Body of pancreas (tissue), 4 donors: ENCODE measurements around the gene CAMK1D. TPM values are rescaled to one million over a fixed set of nuclear protein-coding genes. Genes with fewer than 3 reads are reported as not detected.

Source experiments
- ATAC-seq: fragments of 150-250 bp; one replicate; pipeline ENCODE4 v1.9.1; 2016
- DNase-seq, 4 donors: peaks; one replicate each; pipeline ENCODE4 v3.0.0-alpha.2; 2019
- H3K27ac ChIP-seq, 4 donors: fragments of 200-600 bp; sonication (generic); 1 replicate in 3 of 4; 2 replicates in 1 of 4; pipeline versions ENCODE4 v1.5.1 to v1.6.1; 2016 to 2019; ENCODE audit warnings: mild to moderate bottlenecking in 1 of 4, mixed read lengths in 1 of 4, moderate library complexity in 1 of 4
- H3K27me3 ChIP-seq, 2 donors: fragments of 200-600 bp; sonication (generic); one replicate each; pipeline ENCODE4 v1.6.0; 2016; ENCODE audit warnings: mild to moderate bottlenecking in 1 of 2
- H3K36me3 ChIP-seq, 2 donors: fragments of 200-600 bp; sonication (generic); replicated peaks in 1 of 2; 2 replicates each; pipeline ENCODE4 v1.5.1; 2016; ENCODE audit warnings: low read depth in 2 of 2; ENCODE audit not compliant: insufficient read depth in 1 of 2
- H3K4me1 ChIP-seq: fragments of 200-600 bp; sonication (generic); one replicate; pipeline ENCODE4 v1.6.0; 2016
- H3K4me3 ChIP-seq, 2 donors: fragments of 200-600 bp; sonication (generic); 1 replicate in 1 of 2; 2 replicates in 1 of 2; pipeline ENCODE4 v1.5.1; 2016 to 2019
- H3K9me3 ChIP-seq, 3 donors: fragments of 200-600 bp; sonication (generic); 1 replicate in 2 of 3; 2 replicates in 1 of 3; pipeline ENCODE4 v1.5.1; 2016
- POLR2A ChIP-seq, 3 donors: fragments of 450-650 bp; IDR thresholded peaks; one replicate each; pipeline ENCODE4 v1.6.1; 2016; ENCODE audit warnings: antibody characterized with exemption in 3 of 3, mild to moderate bottlenecking in 2 of 3
- WGBS, 2 donors: methylation state at CpG; one replicate each; pipeline ENCODE4 v1.1.5; 2017; 5-methylcytosine and 5-hydroxymethylcytosine counted together
- intact Hi-C: fragments of 100-400 bp; cut with DNase I; formaldehyde crosslinking; loops from one replicate; pipeline ENCODE4 v1.15.1; 2023
- microRNA counts, 2 donors: library from miRNA; unstranded; fragments of <30 nt; microRNA quantifications; one replicate each; lab custom pipeline; 2017
- microRNA-seq, 2 donors: library from miRNA; unstranded; fragments of <30 nt; microRNA quantifications; one replicate each; pipeline ENCODE4, GENCODE V29; 2016; ENCODE audit warnings: borderline number of aligned reads in 2 of 2, borderline replicate concordance in 2 of 2
- small RNA-seq: library from RNA; depleted of rRNA; stranded (forward); fragments of <200 nt; gene quantifications from one replicate; pipeline ENCODE3, GENCODE V24; 2016
- total RNA-seq, 2 donors: library from RNA; depleted of rRNA; stranded (reverse); fragments of >200 nt; gene quantifications; one replicate each; pipeline ENCODE4 v1.1.0, GENCODE V29; 2016
- TF ChIP-seq, protein P1 (sequence below), 7 experiments: fragments of 450-650 bp in 4 of 7; fragments of 200-600 bp in 3 of 7; sonication (generic) in 3 of 7; IDR thresholded peaks; one replicate each; pipeline ENCODE4 v1.5.1; 2016 to 2019; ENCODE audit warnings: antibody characterized with exemption in 7 of 7

The CAMK1D gene
- total RNA-seq, 2 donors from 2014 or later, result 12.5 to 14.2 TPM

GRCh38 chr10:12876266-12876665 lies 526.9 kb downstream of the CAMK1D start:
- DNase-seq (no peak), ATAC-seq (no peak)
- Histone ChIP-seq H3K4me3 (no peak overlapping the region), H3K9me3 (no peaks in the 10 kb centered on the region), H3K36me3 (no peaks in the 10 kb centered on the region), H3K27me3 (no peaks in the 10 kb centered on the region), H3K27ac (no peak overlapping the region), H3K4me1 (peaks cover 7% of the 10 kb centered on the region)
- 90 to 96% methylated on average over 5 of the region's 5 CpGs for WGBS, 2 donors
- TF ChIP-seq POLR2A (IDR thresholded peaks at IDR 0.05), result no peak
- TF ChIP-seq, protein P1, sequence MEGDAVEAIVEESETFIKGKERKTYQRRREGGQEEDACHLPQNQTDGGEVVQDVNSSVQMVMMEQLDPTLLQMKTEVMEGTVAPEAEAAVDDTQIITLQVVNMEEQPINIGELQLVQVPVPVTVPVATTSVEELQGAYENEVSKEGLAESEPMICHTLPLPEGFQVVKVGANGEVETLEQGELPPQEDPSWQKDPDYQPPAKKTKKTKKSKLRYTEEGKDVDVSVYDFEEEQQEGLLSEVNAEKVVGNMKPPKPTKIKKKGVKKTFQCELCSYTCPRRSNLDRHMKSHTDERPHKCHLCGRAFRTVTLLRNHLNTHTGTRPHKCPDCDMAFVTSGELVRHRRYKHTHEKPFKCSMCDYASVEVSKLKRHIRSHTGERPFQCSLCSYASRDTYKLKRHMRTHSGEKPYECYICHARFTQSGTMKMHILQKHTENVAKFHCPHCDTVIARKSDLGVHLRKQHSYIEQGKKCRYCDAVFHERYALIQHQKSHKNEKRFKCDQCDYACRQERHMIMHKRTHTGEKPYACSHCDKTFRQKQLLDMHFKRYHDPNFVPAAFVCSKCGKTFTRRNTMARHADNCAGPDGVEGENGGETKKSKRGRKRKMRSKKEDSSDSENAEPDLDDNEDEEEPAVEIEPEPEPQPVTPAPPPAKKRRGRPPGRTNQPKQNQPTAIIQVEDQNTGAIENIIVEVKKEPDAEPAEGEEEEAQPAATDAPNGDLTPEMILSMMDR (IDR thresholded peaks at IDR 0.05), result no peak
- intact Hi-C loops, result no loop called here

- intact Hi-C loops, result no loop called here
- DNase-seq (no peak), ATAC-seq (no peak)
- Histone ChIP-seq H3K27me3 (no peaks in the 10 kb centered on the region), H3K27ac (no peak overlapping the region), H3K36me3 (no peaks in the 10 kb centered on the region), H3K4me3 (no peak overlapping the region), H3K4me1 (peaks cover 7% of the 10 kb centered on the region), H3K9me3 (no peaks in the 10 kb centered on the region)
- no peak for TF ChIP-seq POLR2A (IDR thresholded peaks at IDR 0.05)
- TF ChIP-seq, protein P1 (IDR thresholded peaks at IDR 0.05), result no peak
- 72 to 78% methylated on average over 3 of the region's 3 CpGs for WGBS, 2 donors
Measured at GRCh38 chr10:12877150-12877549, 527.8 kb downstream of the CAMK1D start.

- TF ChIP-seq POLR2A (IDR thresholded peaks at IDR 0.05), result no peak
- TF ChIP-seq, protein P1 (IDR thresholded peaks at IDR 0.05), result no peak
- ATAC-seq (no peak), DNase-seq (no peak)
- intact Hi-C loops, result no loop called here
- Histone ChIP-seq H3K9me3 (no peaks in the 10 kb centered on the region), H3K4me1 (peaks cover under 1% of the 10 kb centered on the region), H3K4me3 (no peak overlapping the region), H3K36me3 (no peaks in the 10 kb centered on the region), H3K27me3 (no peaks in the 10 kb centered on the region), H3K27ac (no peak overlapping the region)
Measured at GRCh38 chr10:12880423-12880822, 531.1 kb downstream of the CAMK1D start.

DNA sequence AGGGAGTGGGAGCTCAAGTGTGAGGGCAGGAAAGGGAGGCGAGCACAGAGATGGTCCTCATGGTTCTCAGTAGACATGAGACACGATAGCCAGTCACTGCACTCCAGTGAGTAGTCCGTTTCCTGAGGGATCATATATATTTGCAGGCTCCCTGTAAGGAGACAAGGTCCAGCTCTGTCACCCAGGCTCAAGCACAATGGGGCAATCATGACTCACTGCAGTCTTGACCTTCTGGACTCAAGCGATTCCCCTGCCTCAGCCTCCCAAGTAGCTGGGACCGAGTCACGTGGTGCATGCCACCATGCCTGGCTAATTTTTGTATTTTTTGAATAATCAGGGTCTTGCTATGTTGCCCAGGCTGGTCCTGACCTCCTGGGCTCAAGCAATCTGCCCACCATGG lies 535.5 kb downstream of the CAMK1D start:
- TF ChIP-seq POLR2A (IDR thresholded peaks at IDR 0.05), result no peak
- TF ChIP-seq, protein P1 (IDR thresholded peaks at IDR 0.05), result no peak
- intact Hi-C loops, result no loop called here
- H3K9me3 ChIP-seq, result no peaks in the 10 kb centered on the region
- no peak overlapping the region for H3K27ac ChIP-seq
- WGBS, 2 donors, result 81 to 94% methylated on average over 4 to 6 of the region's 6 CpGs
- H3K4me1 ChIP-seq, result no peaks in the 10 kb centered on the region
- DNase-seq (no peak), ATAC-seq (no peak)
- no peak overlapping the region for H3K4me3 ChIP-seq
- H3K27me3 ChIP-seq, result no peaks in the 10 kb centered on the region
- no peaks in the 10 kb centered on the region for H3K36me3 ChIP-seq

MicroRNAs encoded within 50 kb of the gene (microRNA counts, 767-probe panel; counts per million panel counts)
- 0 to 736 counts per million in 2 donors for microRNA hsa-miR-548q (lab: Ali Mortazavi, UCI)

Small RNA genes lying within 50 kb of the gene (microRNA-seq; reads per million reads assigned to microRNA genes)
- gene MIR4480, result 0 reads per million in 2 donors
- 0 reads per million in 2 donors for gene MIR4481
- gene MIR548Q, result 0 reads per million in 2 donors

Small RNA genes lying within 50 kb of the gene (small RNA-seq; reads per million reads assigned to genes)
- not detected for gene MIR4480
- gene MIR548Q, result not detected
- not detected for gene RF00279
- not detected for gene RN7SL198P
- not detected for gene RNU6ATAC39P

Other genes with a start within 250 kb of the CAMK1D start
- 1 to 10 TPM in 1 of 2 donors, under 1 TPM in 1; 0.66 to 4.2 TPM for gene SEC61A2, start 219.9 kb upstream of the CAMK1D start, total RNA-seq
- 10 to 100 TPM; 20.8 to 33.6 TPM for gene NUDT5, start 153.7 kb upstream of the CAMK1D start, total RNA-seq
- gene CDC123, start 153.4 kb upstream of the CAMK1D start, total RNA-seq, result 10 to 100 TPM; 28.3 to 38.2 TPM